Measurements from ENCODE around the gene UIMC1. TPM values are rescaled to one million over a fixed set of nuclear protein-coding genes. Genes with fewer than 3 reads are reported as not detected.

The UIMC1 gene
- total RNA-seq, 1 donor from 2014 or later: 65.2 TPM

Other genes with a start within 250 kb of the UIMC1 start
- gene UNC5A, start 196.2 kb downstream of the UIMC1 start, total RNA-seq: not detected in 2 replicates
- gene HK3, start 107.4 kb downstream of the UIMC1 start, total RNA-seq: 0.21 and 0.85 TPM in 2 replicates
- 30.2 and 32.1 TPM in 2 replicates for gene ZNF346, start 15.9 kb upstream of the UIMC1 start, total RNA-seq
- gene FGFR4, start 80.1 kb upstream of the UIMC1 start, total RNA-seq: 1.6 and 2.4 TPM in 2 replicates
- 103 and 108 TPM in 2 replicates for gene NSD1, start 127.0 kb upstream of the UIMC1 start, total RNA-seq

Data from activated CD4-positive, alpha-beta T cell treated with anti-CD3 and anti-CD28 coated beads, Interleukin-2, amount 10 ng/mL, durations not matched to agents 24 days and 14 days (primary cell).